Ishikawa (cell line): Measurements from ENCODE around the gene SRSF1.

Source experiments
- CEBPB ChIP-seq: IDR thresholded peaks from 2 replicates; pipeline ENCODE4 v1.6.1; 2012
- CREB1 ChIP-seq: IDR thresholded peaks from 2 replicates; pipeline ENCODE4 v1.6.1; 2012; ENCODE audit warnings: low read depth
- EGR1 ChIP-seq: IDR thresholded peaks from 2 replicates; pipeline ENCODE4 v1.6.1; 2012
- EP300 ChIP-seq: IDR thresholded peaks from 2 replicates; pipeline ENCODE4 v1.6.1; 2012; ENCODE audit warnings: borderline replicate concordance
- FOXM1 ChIP-seq: IDR thresholded peaks from 2 replicates; pipeline ENCODE4 v1.6.1; 2012; ENCODE audit warnings: low read depth, borderline replicate concordance
- MAX ChIP-seq: IDR thresholded peaks from 2 replicates; pipeline ENCODE4 v1.6.1; 2012
- NFIC ChIP-seq: IDR thresholded peaks from 2 replicates; pipeline ENCODE4 v1.6.1; 2012
- RAD21 ChIP-seq: IDR thresholded peaks from 2 replicates; pipeline ENCODE4 v1.6.1; 2012; ENCODE audit warnings: low read depth
- TAF1 ChIP-seq: IDR thresholded peaks from 2 replicates; pipeline ENCODE4 v1.6.1; 2012; ENCODE audit warnings: low read depth, mild to moderate bottlenecking
- TCF12 ChIP-seq: IDR thresholded peaks from 2 replicates; pipeline ENCODE4 v1.6.1; 2012; ENCODE audit warnings: low read depth
- YY1 ChIP-seq: IDR thresholded peaks from 2 replicates; pipeline ENCODE4 v1.6.1; 2012; ENCODE audit warnings: low read depth
- ZBTB7A ChIP-seq: IDR thresholded peaks from 2 replicates; pipeline ENCODE4 v1.6.1; 2012; ENCODE audit warnings: low read depth

DNA sequence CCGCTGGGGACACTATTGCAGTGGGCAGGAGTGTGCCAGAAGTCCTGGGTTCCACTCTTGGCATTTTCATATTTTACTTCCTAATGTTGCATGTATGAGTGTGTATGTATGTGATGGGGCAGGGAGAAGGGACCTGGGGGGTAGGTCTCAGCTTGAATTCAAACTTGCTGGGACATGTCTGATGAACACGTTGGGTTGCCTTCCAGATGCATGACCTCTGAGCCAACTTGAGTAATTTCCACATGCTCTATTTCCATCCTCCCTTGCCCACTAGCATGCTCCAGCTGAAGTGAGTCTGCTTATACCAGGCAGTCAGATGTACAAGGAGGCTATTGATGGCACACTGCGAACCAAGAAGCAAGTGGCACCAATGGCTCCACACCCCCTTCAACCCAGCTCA lies 32.9 kb upstream of the SRSF1 start:
- TF ChIP-seq EP300 (no peak), CEBPB (no peak), MAX (no peak), CREB1 (no peak), FOXM1 (no peak), ZBTB7A (no peak), EGR1 (no peak), TAF1 (no peak), TCF12 (no peak), NFIC (no peak), YY1 (no peak), RAD21 (no peak)
